Left forelimb (tissue), 1 donor: ENCODE measurements around the gene ORC6.
"Not testable (repeated sequence)": the region's sequence is repeated elsewhere in the genome, so short reads cannot be mapped to it uniquely, and the experiment has no call there.

ENCODE experiments used
- DNase-seq: peaks from one replicate; pipeline ENCODE4 v3.0.0-alpha.2; 2018; ENCODE audit warnings: low spot score

Gene ORC6

DNA sequence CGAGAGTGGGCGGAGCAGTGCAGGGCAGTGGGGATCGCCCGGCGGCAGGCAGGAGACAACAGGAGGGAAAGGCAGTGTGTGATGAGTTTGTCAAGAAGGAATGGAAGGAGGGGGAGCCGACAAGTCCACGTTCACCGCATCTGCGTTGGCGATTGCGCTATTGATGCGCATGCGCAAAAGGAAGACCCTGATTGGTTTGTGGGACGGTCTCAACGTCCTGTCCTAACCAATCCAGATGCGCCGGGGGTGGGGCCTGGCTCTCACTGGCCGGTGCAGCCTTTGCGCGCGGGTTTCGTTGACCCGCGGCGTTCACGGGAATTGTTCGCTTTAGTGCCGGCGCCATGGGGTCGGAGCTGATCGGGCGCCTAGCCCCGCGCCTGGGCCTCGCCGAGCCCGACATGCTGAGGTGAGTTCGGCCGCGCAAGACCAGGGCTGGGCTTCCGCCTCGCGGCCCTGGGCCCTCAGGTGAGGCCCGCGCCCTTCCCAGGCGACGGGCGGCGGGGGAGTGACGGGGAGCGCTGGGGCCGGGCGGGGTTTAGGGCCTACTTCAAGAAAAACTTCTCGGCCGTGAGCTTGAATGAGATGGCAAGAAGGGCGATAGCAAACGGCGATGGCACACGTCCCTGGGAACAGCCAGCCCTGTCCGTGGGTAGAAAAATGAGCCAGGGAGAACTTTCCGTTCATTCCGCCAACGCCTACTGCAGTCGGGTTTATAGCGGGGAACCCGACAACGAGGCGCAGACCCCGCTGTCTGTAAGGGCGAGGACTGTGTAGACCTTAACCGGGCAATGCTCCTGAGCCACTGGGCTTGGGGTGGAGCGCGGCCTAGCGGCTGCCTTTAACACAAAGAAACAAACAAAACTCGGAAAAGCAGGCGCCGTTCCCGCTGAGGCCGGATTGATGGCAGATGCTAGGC, at the start of gene ORC6:
TSS of gene ORC6 (plus strand) at position 295 of the 916 bp plus-strand sequence. CDS start at position 342, 47 bp downstream.
- DNase-seq: peak; percentile 97

DNA sequence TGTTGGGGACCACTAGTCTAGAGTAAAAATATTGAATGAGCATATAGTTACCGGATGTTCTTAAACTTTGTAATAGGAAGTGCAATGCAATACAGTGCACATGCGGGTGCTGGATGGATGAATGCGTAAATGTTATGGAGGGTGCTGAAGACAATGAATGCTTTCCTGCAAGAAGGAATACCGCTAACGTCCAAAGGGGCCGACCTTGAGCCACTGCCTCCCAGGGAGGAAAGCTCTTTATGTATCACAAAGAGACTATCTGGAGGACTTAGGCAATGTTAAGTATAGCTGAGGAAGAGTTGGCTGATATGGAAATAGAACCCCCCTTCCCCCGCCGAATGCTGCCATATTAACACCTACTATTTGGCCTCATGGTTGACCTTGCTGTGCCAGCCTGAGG, 40.8 kb upstream of the ORC6 start:
- DNase-seq: no peak

DNA sequence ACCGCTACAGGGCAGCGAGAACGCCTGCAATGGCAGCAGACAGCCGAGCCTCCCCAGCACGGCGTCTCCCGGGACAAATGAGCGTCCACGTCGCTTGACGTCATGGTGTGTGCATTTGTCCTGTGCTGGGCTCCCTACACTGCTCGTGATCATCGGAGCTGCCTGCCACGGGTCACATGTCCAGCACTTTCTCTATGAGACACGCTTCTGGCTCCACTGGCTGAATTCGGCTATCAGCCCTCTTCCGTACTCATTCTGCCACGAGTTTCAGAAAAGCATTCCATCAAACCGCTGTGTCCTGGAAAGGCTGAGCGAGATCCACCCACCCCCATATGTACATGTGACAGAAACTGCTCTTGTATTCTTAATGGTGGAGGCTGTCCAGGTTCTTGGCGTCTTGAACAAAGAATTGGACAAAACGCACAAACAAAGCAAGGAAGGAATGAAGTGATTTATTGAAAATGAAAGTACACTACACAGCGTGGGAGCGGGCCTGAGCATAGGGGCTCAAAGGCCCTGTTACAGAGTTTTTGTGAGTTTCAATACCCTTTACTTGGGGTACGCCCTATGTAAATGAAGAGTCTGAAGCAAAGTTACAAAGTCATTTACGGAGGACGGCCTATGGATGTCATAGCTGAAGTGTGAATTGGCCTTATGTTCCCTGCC, 39.7 kb upstream of the ORC6 start:
- no peak for DNase-seq

DNA sequence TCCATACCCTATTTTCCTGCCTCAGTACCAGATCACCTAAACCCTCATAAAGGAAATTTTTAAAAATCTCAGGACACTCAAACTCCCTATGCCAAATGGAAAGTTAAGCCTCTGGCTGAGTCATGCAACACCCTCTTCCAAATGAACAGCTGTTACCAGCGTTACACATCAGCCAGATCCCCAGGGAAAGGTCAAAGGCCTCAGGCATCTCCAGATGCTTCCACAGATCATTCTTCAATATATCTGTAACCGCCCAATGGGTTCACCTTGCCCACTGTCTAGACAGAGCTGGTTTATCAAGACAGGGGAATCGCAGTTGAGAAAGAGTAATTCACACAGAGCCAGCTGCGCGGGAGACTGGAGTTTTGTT, 39.2 kb upstream of the ORC6 start:
- DNase-seq: no peak

GRCh38 chr16:46651305-46651704, 38.2 kb upstream of the ORC6 start:
- DNase-seq: no peak

DNA sequence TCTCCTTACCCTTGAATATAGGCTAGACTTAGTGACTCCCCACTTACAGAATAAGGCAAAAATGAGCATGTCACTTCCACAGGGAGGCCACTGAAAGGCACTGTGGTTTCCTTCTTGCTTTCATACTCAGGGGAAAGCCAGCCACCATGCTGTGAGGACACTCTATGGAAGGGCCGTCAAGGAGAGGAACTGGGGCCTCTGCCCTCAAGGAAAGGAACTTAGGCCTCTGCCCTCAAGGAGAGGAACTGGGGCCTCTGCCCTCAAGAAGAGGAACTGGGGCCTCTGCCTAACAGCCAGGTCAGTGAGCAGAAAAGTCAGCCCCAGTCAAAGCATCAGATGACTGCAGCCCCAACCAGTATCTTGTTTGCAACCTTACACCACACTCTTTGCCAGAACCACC, 30.5 kb upstream of the ORC6 start:
- no peak for DNase-seq

GRCh38 chr16:46662123-46662522, 27.3 kb upstream of the ORC6 start:
- DNase-seq: no peak

GRCh38 chr16:46673320-46674013, 16.0 kb upstream of the ORC6 start:
- no peak for DNase-seq

GRCh38 chr16:46677943-46678342, 11.5 kb upstream of the ORC6 start:
- DNase-seq: not testable (repeated sequence)

DNA sequence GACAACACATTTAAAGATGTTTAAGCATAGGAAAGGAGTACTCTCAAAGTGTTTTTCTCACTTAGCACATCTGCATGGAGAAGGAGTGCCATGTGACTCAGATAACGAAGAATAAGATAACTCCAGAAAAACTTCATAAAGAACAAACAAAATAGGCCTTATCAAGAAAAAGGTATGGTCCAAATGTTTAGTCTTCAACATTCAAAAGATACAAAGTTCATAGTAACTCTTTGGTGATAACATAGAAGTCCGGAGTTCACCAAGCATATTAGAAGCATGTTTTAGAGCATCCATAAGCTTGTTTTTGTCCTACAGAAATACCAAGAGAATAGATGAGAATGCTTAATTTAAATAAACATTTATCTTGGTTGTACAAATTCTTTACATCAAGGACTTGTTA, 7.6 kb upstream of the ORC6 start:
- not testable (repeated sequence) for DNase-seq

GRCh38 chr16:46686815-46687473, 2.5 kb upstream of the ORC6 start:
- DNase-seq: no peak

DNA sequence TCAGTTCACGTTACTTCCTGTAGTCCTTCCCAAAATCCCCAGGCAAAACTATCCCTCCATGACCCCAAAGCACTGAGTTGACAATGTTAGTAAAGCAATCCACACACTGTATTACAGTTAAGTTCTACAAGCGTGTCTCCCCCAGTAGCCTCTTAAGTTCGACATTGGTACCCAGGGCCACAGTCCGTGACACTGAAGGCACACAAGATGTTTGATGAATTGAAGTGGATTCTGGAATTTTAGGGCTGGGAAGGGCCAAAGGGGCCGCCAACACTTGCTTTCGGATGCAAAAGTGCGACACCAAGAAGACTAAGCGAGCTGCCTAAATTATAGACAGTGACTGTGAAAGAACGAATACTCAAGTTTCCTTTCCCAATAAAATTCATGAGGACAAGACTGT, 2.0 kb upstream of the ORC6 start:
- DNase-seq: no peak

- peak; percentile 73 for DNase-seq
Measured at GRCh38 chr16:46688101-46688653, 1.3 kb upstream of the ORC6 start.

- peak; percentile 100 for DNase-seq
Measured at GRCh38 chr16:46688654-46689364, 650 bp upstream of the ORC6 start, which contains the start of gene VPS35. Gene VPS35 (minus strand): TSS chr16:46689178. CDS start chr16:46689133, 45 bp downstream.

DNA sequence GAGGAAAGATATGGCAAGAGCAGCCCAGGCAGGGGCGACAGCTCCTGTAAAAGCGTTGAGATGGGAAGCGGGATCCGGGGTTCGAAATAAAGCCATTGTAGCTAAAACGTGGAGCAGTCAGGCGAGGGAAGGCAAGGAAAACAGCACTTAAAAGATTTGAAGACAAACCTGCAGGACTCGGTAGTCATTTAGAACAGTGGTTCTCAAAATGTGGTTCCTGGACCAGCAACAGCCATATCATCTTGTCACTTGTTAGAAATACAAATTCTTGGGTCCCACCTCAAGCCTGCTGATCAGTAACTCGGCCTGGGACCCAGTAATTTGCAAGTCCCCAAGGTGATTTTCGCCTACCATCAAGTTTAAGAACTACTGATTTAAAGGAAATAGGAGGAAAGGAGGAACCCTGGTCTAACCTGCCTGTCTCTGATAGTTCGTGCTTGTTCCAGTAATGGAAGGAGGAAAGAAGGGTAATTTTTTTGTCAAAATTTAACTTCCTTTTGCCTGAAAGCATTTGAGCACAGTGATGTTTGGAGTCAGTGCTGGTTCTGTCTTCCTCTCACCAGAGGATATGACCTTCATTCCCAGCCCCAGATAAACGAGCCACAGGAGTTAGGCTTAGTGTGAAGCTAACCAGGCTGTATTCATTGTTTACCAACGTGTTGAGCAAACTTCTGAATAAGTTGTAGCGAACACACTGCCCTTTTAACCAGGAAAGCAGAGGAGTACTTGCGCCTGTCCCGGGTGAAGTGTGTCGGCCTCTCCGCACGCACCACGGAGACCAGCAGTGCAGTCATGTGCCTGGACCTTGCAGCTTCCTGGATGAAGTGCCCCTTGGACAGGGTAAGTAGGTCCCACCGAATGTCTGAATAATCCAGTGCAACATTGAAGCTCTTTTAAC, 1.1 kb downstream of the ORC6 start:
- no peak for DNase-seq

DNA sequence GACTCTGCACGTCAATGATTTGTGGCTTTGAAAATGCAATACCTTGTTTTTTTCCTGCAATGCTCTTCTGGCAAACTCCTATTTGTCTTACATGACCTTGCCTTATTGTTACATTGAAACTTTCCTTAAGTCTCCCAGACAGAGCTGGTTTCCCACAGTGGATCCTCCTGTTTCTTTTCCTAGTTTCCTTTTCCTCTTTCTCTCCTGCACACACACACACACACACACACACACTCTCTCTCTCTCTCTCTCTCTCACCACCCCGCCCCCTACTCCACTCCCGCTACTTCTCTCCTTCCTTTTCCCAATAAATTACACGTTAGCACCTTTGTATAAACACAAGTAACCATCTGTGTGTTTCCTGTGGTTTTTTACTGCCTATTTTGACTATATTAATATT, 2.3 kb downstream of the ORC6 start:
- no peak for DNase-seq

GRCh38 chr16:46693598-46693997, 4.1 kb downstream of the ORC6 start:
- DNase-seq: no peak

GRCh38 chr16:46695937-46696336, 6.5 kb downstream of the ORC6 start:
- DNase-seq: no peak

- DNase-seq: no peak
Measured at GRCh38 chr16:46696957-46697356, 7.5 kb downstream of the ORC6 start.

GRCh38 chr16:46700048-46700447, 10.6 kb downstream of the ORC6 start:
- no peak for DNase-seq
